ENCODE measurements around the gene ZMIZ1. TPM values are rescaled to one million over a fixed set of nuclear protein-coding genes. Genes with fewer than 3 reads are reported as not detected.
A peak's percentile ranks its signal among the peaks of the same experiment; 100 is the strongest.

The ZMIZ1 gene
- total RNA-seq, 5 donors from 2014 or later (not counting 1 experiment from before 2014, with no cell fraction given) = 16.8 to 27.1 (median 21.2) TPM

DNA sequence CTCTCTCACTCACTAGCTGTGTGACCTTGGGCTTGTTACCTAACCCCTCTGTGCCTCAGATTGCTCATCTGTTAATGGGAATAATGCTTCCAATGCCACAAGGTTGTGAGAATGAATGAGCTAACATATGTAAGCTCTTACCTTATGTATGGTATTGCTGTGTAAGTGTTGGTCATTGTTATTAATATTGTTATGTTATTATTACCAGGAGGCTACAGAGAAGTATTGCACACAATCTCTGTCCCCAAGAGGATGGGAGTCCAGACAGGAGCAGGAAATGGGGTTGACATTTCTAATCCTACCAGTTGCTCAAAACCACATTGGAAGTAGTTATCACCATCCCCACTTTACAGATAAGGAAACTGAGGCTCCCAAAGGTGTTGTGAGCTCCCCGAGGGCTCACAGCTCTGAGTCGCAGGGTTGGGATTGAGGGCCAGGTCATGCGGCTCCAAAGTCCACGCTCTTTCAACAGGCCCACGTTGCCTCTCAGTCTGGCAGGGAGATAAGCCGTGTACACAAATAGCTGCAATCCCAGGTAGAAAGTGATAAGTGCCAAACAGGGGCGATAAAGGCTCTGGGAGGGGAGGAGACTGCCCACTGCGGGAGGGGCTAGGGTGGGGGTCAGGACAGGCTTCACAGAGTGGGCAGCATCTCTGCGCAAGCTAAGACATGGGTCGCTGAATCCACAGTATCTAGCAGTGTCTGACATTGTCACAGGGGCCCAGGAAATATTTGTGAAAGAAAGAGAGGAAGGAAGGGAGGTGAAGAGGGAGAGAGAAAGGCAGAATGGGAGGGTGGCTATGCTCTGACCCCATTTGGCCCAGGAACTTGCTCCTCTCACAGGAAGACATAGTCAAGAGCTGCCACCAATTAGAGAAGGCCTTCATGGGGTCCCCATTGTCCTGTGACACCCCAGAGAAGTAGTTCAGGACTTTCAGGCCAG is 9.6 kb upstream of the ZMIZ1 start:
- no peaks in the 10 kb centered on the region for H3K36me3 ChIP-seq (ENCODE audit: control insufficient read depth in 2 of 2, extremely low read depth in 1 of 2, insufficient read depth in 1 of 2, low read length in 1 of 2)
- Mint-ChIP-seq H3K4me3 (no peak overlapping the region), H3K27ac (no peak overlapping the region), H3K27me3 (no peaks in the 10 kb centered on the region), H3K4me1 (peaks cover 16 to 25% (median 20%) of the 10 kb centered on the region in 3 donors), H3K9me3 (no peaks in the 10 kb centered on the region), H3K36me3 (no peaks in the 10 kb centered on the region)
- ChIA-PET POLR2A (interaction anchor here in 1 of 2 donors (0.6 kb wide), 2 partner anchors 34 to 94 kb away, joined by 3 to 4 read pairs; no protein-coding TSS in a partner anchor), CTCF (interaction anchor here in 1 of 2 donors (0.5 kb wide), 1 partner anchor 25 kb away, joined by 9 read pairs; no protein-coding TSS in a partner anchor)
- no peak overlapping the region for H3K4me3 ChIP-seq (ENCODE audit: control insufficient read depth in 1 of 2, extremely low read depth in 1 of 2, low read length in 1 of 2)
- peaks cover 0 to 15% of the 10 kb centered on the region in 2 experiments for H3K27me3 ChIP-seq (replicated peaks in 1 of 2; ENCODE audit: control insufficient read depth in 2 of 2, extremely low read depth in 1 of 2, insufficient read depth in 2 of 2, low read length in 1 of 2)
- 89% methylated on average over 10 of the region's 10 CpGs for WGBS (ENCODE audit: insufficient coverage)
- H3K27ac ChIP-seq (ENCODE audit: low read length) = no peak overlapping the region
- H3K4me1 ChIP-seq (ENCODE audit: control insufficient read depth in 1 of 2, extremely low read depth in 1 of 2, insufficient read depth in 2 of 2, low read length in 2 of 2) = peaks cover 7 to 19% of the 10 kb centered on the region in 2 experiments
- no peak for DNase-seq
- H3K9me3 ChIP-seq = no peaks in the 10 kb centered on the region
- no peak for ATAC-seq (replicated peaks in 1 of 4)

DNA sequence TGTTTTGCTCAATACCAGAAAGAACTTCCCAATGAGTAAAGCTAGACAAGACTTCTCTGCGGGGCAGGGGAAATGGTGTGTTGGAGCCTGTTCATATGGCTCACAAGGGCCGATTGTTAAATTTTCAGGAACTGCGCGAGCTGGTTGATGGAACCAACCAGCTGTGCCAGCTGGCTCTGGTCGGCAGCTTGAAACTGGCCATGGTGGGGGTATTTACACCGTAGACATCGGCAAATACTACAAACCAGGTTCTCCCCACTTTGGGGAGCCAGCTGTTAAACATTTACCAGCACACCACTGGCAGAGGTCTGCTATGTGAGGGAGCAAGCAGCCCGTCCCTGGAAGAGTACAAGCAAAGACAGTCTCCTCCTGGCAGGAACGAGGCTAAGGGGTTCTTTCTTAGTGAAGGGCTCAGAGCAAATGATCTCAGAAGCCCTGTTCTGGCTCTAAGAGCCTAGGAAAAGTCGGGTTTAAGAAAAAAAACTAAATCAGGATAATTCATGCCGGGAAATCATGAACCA is 8.8 kb upstream of the ZMIZ1 start:
- ChIA-PET CTCF (no interaction called here), POLR2A (no interaction called here)
- Mint-ChIP-seq H3K27ac (no peak overlapping the region), H3K36me3 (no peaks in the 10 kb centered on the region), H3K4me1 (peaks cover 21 to 27% (median 24%) of the 10 kb centered on the region in 3 donors), H3K27me3 (no peaks in the 10 kb centered on the region), H3K4me3 (no peak overlapping the region), H3K9me3 (no peaks in the 10 kb centered on the region)
- Histone ChIP-seq H3K4me3 (ENCODE audit: control insufficient read depth in 1 of 2, extremely low read depth in 1 of 2, low read length in 1 of 2) (no peak overlapping the region), H3K4me1 (ENCODE audit: control insufficient read depth in 1 of 2, extremely low read depth in 1 of 2, insufficient read depth in 2 of 2, low read length in 2 of 2) (peaks cover 7 to 23% of the 10 kb centered on the region in 2 experiments), H3K27me3 (replicated peaks in 1 of 2; ENCODE audit: control insufficient read depth in 2 of 2, extremely low read depth in 1 of 2, insufficient read depth in 2 of 2, low read length in 1 of 2) (peaks cover 0 to 10% of the 10 kb centered on the region in 2 experiments), H3K36me3 (ENCODE audit: control insufficient read depth in 2 of 2, extremely low read depth in 1 of 2, insufficient read depth in 1 of 2, low read length in 1 of 2) (no peaks in the 10 kb centered on the region), H3K27ac (ENCODE audit: low read length) (no peak overlapping the region), H3K9me3 (no peaks in the 10 kb centered on the region)
- ATAC-seq (replicated peaks in 1 of 4) (no peak), DNase-seq (no peak)
- 88% methylated on average over 7 of the region's 11 CpGs for WGBS (ENCODE audit: insufficient coverage)

DNA sequence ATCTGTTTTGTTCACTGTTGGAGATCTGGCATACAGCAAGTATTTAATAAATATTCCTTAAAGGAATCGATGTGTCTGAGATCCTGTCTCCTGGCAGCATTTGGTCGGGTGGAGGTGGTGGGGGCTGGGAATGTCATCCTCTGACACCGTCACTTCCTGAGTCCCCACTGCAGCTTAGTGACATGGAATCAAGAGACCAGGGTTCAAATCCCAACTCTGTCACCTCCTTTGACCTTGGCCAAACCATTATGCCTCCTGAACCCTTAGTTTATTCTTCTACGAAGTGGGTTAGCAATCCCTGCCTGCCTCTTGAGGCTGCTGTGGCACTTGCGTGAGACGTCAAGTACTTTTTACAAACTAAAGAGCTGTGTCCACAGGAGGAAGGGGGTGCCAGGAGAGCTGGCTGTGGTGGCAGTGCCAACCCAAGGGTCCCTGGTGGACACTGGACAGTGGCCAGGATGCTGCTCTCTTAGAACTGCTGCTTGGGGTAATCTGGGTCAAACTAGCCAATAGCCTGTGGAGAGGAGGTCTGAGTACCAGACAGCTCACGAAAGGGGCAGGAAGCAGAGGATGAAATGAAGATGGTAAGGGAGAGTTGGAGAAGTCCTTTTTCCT is 8.0 kb upstream of the ZMIZ1 start:
- Mint-ChIP-seq H3K4me3 (no peak overlapping the region), H3K27ac (peak overlapping the region in 1 of 2 donors; percentile 4), H3K36me3 (no peaks in the 10 kb centered on the region), H3K4me1 (peaks cover 29 to 36% (median 32%) of the 10 kb centered on the region in 3 donors), H3K9me3 (no peaks in the 10 kb centered on the region), H3K27me3 (no peaks in the 10 kb centered on the region)
- Histone ChIP-seq H3K9me3 (no peaks in the 10 kb centered on the region), H3K36me3 (ENCODE audit: control insufficient read depth in 2 of 2, extremely low read depth in 1 of 2, insufficient read depth in 1 of 2, low read length in 1 of 2) (no peaks in the 10 kb centered on the region), H3K4me3 (ENCODE audit: control insufficient read depth in 1 of 2, extremely low read depth in 1 of 2, low read length in 1 of 2) (no peak overlapping the region), H3K27me3 (replicated peaks in 1 of 2; ENCODE audit: control insufficient read depth in 2 of 2, extremely low read depth in 1 of 2, insufficient read depth in 2 of 2, low read length in 1 of 2) (peaks cover 0 to 10% of the 10 kb centered on the region in 2 experiments), H3K27ac (ENCODE audit: low read length) (no peak overlapping the region), H3K4me1 (ENCODE audit: control insufficient read depth in 1 of 2, extremely low read depth in 1 of 2, insufficient read depth in 2 of 2, low read length in 2 of 2) (peaks cover 7 to 27% of the 10 kb centered on the region in 2 experiments)
- no peak for DNase-seq
- ChIA-PET CTCF (no interaction called here), POLR2A (no interaction called here)
- 59% methylated on average over 2 of the region's 7 CpGs for WGBS (ENCODE audit: insufficient coverage)
- no peak for ATAC-seq (replicated peaks in 1 of 4)

DNA sequence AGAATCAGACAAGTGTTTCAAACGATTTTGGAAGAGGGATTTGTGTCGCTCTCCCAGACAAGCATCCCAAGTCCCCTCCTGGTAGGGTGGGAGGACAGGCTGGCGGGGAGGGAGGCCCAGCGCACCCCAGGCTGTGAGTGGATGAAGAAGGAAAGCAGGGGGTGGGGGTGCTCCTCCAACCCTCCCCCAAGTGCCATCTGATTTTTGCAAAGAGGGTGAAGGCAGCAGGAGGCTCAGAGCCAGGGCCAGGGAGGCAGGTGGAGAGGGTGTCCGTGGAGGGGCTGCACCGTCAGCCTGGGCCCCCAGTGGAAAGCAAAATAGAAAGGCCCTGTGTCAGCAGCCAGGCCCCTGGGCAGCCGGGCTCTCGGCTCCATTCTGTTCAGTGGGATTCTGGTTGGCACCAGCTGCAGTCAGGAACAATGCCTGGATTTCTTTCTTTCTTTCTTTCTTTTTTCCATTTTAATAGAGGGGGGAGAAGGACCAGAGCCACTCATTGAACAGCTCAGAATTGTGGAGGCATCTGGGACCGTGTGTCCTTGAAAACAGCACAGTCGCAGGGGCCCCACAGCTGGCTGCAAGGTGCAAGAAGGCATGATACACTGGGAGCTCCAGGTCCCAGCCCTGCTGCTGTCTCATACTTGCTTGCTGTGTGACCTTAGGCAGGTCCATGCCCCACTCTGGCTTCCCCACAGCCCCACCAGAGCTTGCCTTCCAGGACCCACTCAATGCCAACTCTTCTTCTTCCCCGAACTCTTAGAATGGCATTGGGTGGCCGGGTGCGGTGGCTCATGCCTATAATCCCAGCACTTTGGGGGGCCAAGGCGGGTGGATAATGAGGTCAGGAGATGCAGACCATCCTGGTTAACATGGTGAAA is 7.1 kb upstream of the ZMIZ1 start:
- peaks cover 31 to 45% (median 40%) of the 10 kb centered on the region in 3 donors for H3K4me1 Mint-ChIP-seq
- H3K27me3 ChIP-seq (replicated peaks in 1 of 2; ENCODE audit: control insufficient read depth in 2 of 2, extremely low read depth in 1 of 2, insufficient read depth in 2 of 2, low read length in 1 of 2) = peaks cover 0 to 7% of the 10 kb centered on the region in 2 experiments
- H3K27me3 Mint-ChIP-seq = no peaks in the 10 kb centered on the region
- no peaks in the 10 kb centered on the region for H3K9me3 ChIP-seq
- no peak overlapping the region for H3K27ac ChIP-seq (ENCODE audit: low read length)
- CTCF ChIA-PET = no interaction called here
- H3K36me3 ChIP-seq (ENCODE audit: control insufficient read depth in 2 of 2, extremely low read depth in 1 of 2, insufficient read depth in 1 of 2, low read length in 1 of 2) = no peaks in the 10 kb centered on the region
- H3K27ac Mint-ChIP-seq = peak overlapping the region; percentile 22 to 43
- DNase-seq (no peak), ATAC-seq (replicated peaks in 1 of 4) (no peak)
- no peaks in the 10 kb centered on the region for H3K36me3 Mint-ChIP-seq
- POLR2A ChIA-PET = no interaction called here
- H3K9me3 Mint-ChIP-seq = no peaks in the 10 kb centered on the region
- WGBS (ENCODE audit: insufficient coverage) = 90% methylated on average over 4 of the region's 14 CpGs
- no peak overlapping the region for H3K4me3 Mint-ChIP-seq
- H3K4me1 ChIP-seq (ENCODE audit: control insufficient read depth in 1 of 2, extremely low read depth in 1 of 2, insufficient read depth in 2 of 2, low read length in 2 of 2) = peaks cover 11 to 36% of the 10 kb centered on the region in 2 experiments
- no peak overlapping the region for H3K4me3 ChIP-seq (ENCODE audit: control insufficient read depth in 1 of 2, extremely low read depth in 1 of 2, low read length in 1 of 2)

DNA sequence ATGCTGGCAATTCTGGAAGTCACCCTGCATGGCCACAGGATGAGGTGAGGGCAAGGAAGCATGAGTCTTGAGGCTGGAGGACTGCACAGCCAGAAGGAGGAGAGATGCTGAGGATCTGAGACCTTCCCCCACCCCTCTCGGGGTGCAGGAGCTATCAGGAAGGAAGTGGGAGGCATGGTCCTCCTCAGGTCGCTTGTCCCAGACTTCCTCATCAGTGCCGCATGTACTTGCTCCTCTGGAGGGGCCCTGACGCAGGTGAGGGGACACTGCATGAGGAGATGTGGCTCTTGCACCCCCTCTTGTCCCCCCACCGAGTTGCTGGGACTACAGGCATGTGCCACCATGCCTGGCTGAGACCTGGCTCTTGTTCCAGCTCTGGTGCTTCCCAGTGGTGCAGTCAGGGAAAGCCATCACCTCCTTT is 5.7 kb upstream of the ZMIZ1 start:
- Histone ChIP-seq H3K27ac (ENCODE audit: low read length) (no peak overlapping the region), H3K36me3 (ENCODE audit: control insufficient read depth in 2 of 2, extremely low read depth in 1 of 2, insufficient read depth in 1 of 2, low read length in 1 of 2) (no peaks in the 10 kb centered on the region), H3K27me3 (replicated peaks in 1 of 2; ENCODE audit: control insufficient read depth in 2 of 2, extremely low read depth in 1 of 2, insufficient read depth in 2 of 2, low read length in 1 of 2) (peaks cover 0 to 3% of the 10 kb centered on the region in 2 experiments), H3K4me1 (ENCODE audit: control insufficient read depth in 1 of 2, extremely low read depth in 1 of 2, insufficient read depth in 2 of 2, low read length in 2 of 2) (peaks cover 12 to 46% of the 10 kb centered on the region in 2 experiments), H3K9me3 (no peaks in the 10 kb centered on the region), H3K4me3 (ENCODE audit: control insufficient read depth in 1 of 2, extremely low read depth in 1 of 2, low read length in 1 of 2) (peak overlapping the region in 1 of 2 donors; percentile 25)
- Mint-ChIP-seq H3K27ac (peak overlapping the region; percentile 1 to 66), H3K36me3 (no peaks in the 10 kb centered on the region), H3K4me3 (peak overlapping the region in 1 of 3 donors; percentile 36), H3K27me3 (no peaks in the 10 kb centered on the region), H3K4me1 (peaks cover 38 to 50% (median 44%) of the 10 kb centered on the region in 3 donors), H3K9me3 (no peaks in the 10 kb centered on the region)
- ChIA-PET CTCF (no interaction called here), POLR2A (interaction anchor here in 1 of 2 donors (0.6 kb wide), 1 partner anchor 11 kb away, joined by 3 read pairs; no protein-coding TSS in a partner anchor)
- DNase-seq = no peak
- WGBS (ENCODE audit: insufficient coverage) = 24% methylated on average over 5 of the region's 5 CpGs
- no peak for ATAC-seq (replicated peaks in 1 of 4)

Measured in T-cell (primary cell).